ENCODE results near the gene PLCXD1.
"Not testable (repeated sequence)": the region's sequence is repeated elsewhere in the genome, so short reads cannot be mapped to it uniquely, and the experiment has no call there.

PLCXD1 gene

GRCh38 chrX:318068-318738 lies 37.0 kb downstream of the PLCXD1 start:
- DNase-seq: no peak

GRCh38 chrX:318739-319578 lies 37.8 kb downstream of the PLCXD1 start, which contains the start of gene GTPBP6:
GTPBP6 (minus strand) TSS chrX:318796; CDS start chrX:318787, 9 bp downstream.
- DNase-seq: no peak

GRCh38 chrX:319579-320125 lies 38.5 kb downstream of the PLCXD1 start:
- no peak for DNase-seq

GRCh38 chrX:320126-320783 lies 39.1 kb downstream of the PLCXD1 start:
- DNase-seq: no peak

- no peak for DNase-seq
These were observed 42.8 kb downstream of the PLCXD1 start for GRCh38 chrX:323721-324628.

- DNase-seq: not testable (repeated sequence)
These were observed 43.5 kb downstream of the PLCXD1 start for GRCh38 chrX:324664-325063.

- no peak for DNase-seq
These were observed 46.5 kb downstream of the PLCXD1 start for GRCh38 chrX:327660-328126.

GRCh38 chrX:329291-329910 lies 48.2 kb downstream of the PLCXD1 start:
- DNase-seq: no peak

GRCh38 chrX:330141-330725 lies 49.1 kb downstream of the PLCXD1 start:
- DNase-seq: not testable (repeated sequence)

- DNase-seq: no peak
These were observed 49.6 kb downstream of the PLCXD1 start for GRCh38 chrX:330726-331150.

- DNase-seq: no peak
These were observed 50.1 kb downstream of the PLCXD1 start for GRCh38 chrX:331151-331824.

- DNase-seq: no peak
These were observed 50.8 kb downstream of the PLCXD1 start for GRCh38 chrX:331825-332495.

- DNase-seq: no peak
These were observed 51.3 kb downstream of the PLCXD1 start for GRCh38 chrX:332496-332860.

- DNase-seq: no peak
These were observed 51.9 kb downstream of the PLCXD1 start for GRCh38 chrX:332916-333610.

GRCh38 chrX:333611-334311 lies 52.6 kb downstream of the PLCXD1 start:
- no peak for DNase-seq

- no peak for DNase-seq
These were observed 53.2 kb downstream of the PLCXD1 start for GRCh38 chrX:334331-334891.

- DNase-seq: no peak
These were observed 54.0 kb downstream of the PLCXD1 start for GRCh38 chrX:334971-335757.

- DNase-seq: no peak
These were observed 54.6 kb downstream of the PLCXD1 start for GRCh38 chrX:335758-336155.
